Endodermal cell (in vitro differentiated cells): Measurements from ENCODE around the gene TAS2R60. TPM values are rescaled to one million over a fixed set of nuclear protein-coding genes. Genes with fewer than 3 reads are reported as not detected.

Experiments
- DNase-seq: peaks from one replicate; pipeline ENCODE4 v3.0.0-alpha.2; 2017
- H3K27ac ChIP-seq: 2 replicates; pipeline ENCODE4 v1.5.1; 2013; ENCODE audit warnings: mild to moderate bottlenecking, low read depth, low read length, moderate library complexity
- H3K27me3 ChIP-seq: 2 replicates; pipeline ENCODE4 v1.6.1; 2013; ENCODE audit warnings: mild to moderate bottlenecking, low read length, moderate library complexity; ENCODE audit not compliant: insufficient read depth, control insufficient read depth, poor library complexity, severe bottlenecking
- H3K36me3 ChIP-seq: 2 replicates; pipeline ENCODE4 v1.7.0; 2013; ENCODE audit warnings: mild to moderate bottlenecking, low read length, moderate library complexity; ENCODE audit not compliant: control insufficient read depth, insufficient read depth
- H3K4me1 ChIP-seq: one replicate; pipeline ENCODE4 v1.7.0; 2013; ENCODE audit warnings: low read length; ENCODE audit not compliant: control insufficient read depth, insufficient read depth
- H3K4me3 ChIP-seq: 2 replicates; pipeline ENCODE4 v1.5.1; 2013; ENCODE audit warnings: mild to moderate bottlenecking, low read length, moderate library complexity
- H3K9ac ChIP-seq: 2 replicates; pipeline ENCODE4 v1.6.1; 2013; ENCODE audit warnings: mild to moderate bottlenecking, low read length, moderate library complexity; ENCODE audit not compliant: poor library complexity, severe bottlenecking; ENCODE audit errors: extremely low read depth
- H3K9me3 ChIP-seq: 2 replicates; pipeline ENCODE4 v1.6.1; 2013; ENCODE audit warnings: mild to moderate bottlenecking, low read length, moderate library complexity; ENCODE audit not compliant: control insufficient read depth
- H3K27ac Mint-ChIP-seq: 2 replicates; pipeline ENCODE4 v1.8.0; 2020; ENCODE audit warnings: mixed read lengths
- H3K27me3 Mint-ChIP-seq: 2 replicates; pipeline ENCODE4 v1.8.0; 2021; ENCODE audit warnings: mild to moderate bottlenecking, mixed read lengths; ENCODE audit not compliant: insufficient read depth
- H3K36me3 Mint-ChIP-seq: 2 replicates; pipeline ENCODE4 v1.8.0; 2020; ENCODE audit warnings: low read depth, mixed read lengths
- H3K4me1 Mint-ChIP-seq: 2 replicates; pipeline ENCODE4 v1.8.0; 2020; ENCODE audit warnings: mixed read lengths
- H3K4me3 Mint-ChIP-seq: 2 replicates; pipeline ENCODE4 v1.8.0; 2020; ENCODE audit warnings: mild to moderate bottlenecking, moderate library complexity, mixed read lengths
- H3K9me3 Mint-ChIP-seq: 2 replicates; pipeline ENCODE4 v1.8.0; 2020; ENCODE audit warnings: mild to moderate bottlenecking, mixed read lengths
- CTCF ChIP-seq: fragments of 200-600 bp; sonication (generic); conservative IDR thresholded peaks from 2 replicates; pipeline ENCODE4 v1.5.0; 2021; ENCODE audit warnings: antibody characterized with exemption, mild to moderate bottlenecking
- WGBS, 2 experiments: methylation state at CpG; one replicate each; pipeline versions ENCODE4 v1.1.5 to v1.1.7; 2013; ENCODE audit warnings: missing lambda C conversion rate in 2 of 2, mixed read lengths in 1 of 2; ENCODE audit not compliant: insufficient coverage in 1 of 2, insufficient read length in 1 of 2; 5-methylcytosine and 5-hydroxymethylcytosine counted together
- total RNA-seq, 2 donors: library from RNA; stranded (reverse); fragmentation: NEBNext Ultra II Directional in 1 of 2; extraction: Animal tissue kit (Norgen Biotek cat#: 25700) in 1 of 2; gene quantifications; 2 replicates in 1 of 2; 3 replicates in 1 of 2; pipeline ENCODE4 v1.2.1, GENCODE V29; 2021

Gene TAS2R60
- total RNA-seq, 2 donors from 2014 or later = 0.37 TPM; not detected in 1

- Mint-ChIP-seq H3K27me3 (no peaks in the 10 kb centered on the region), H3K27ac (no peak overlapping the region), H3K9me3 (peaks cover 23% of the 10 kb centered on the region), H3K4me3 (no peak overlapping the region), H3K4me1 (no peaks in the 10 kb centered on the region), H3K36me3 (peaks cover 2% of the 10 kb centered on the region)
- Histone ChIP-seq H3K4me3 (no peak overlapping the region), H3K36me3 (no peaks in the 10 kb centered on the region), H3K4me1 (no peaks in the 10 kb centered on the region), H3K9me3 (peaks cover 10% of the 10 kb centered on the region), H3K9ac (no peak overlapping the region), H3K27ac (no peak overlapping the region), H3K27me3 (no peaks in the 10 kb centered on the region)
- DNase-seq = no peak
- 91 to 96% methylated on average over 3 of the region's 3 CpGs for WGBS, 2 experiments
- no peak for TF ChIP-seq CTCF
These were observed 18.8 kb downstream of the TAS2R60 start for GRCh38 chr7:143462045-143462444.

- H3K4me1 ChIP-seq = no peaks in the 10 kb centered on the region
- DNase-seq = no peak
- no peak overlapping the region for H3K27ac ChIP-seq
- H3K4me3 ChIP-seq = no peak overlapping the region
- Mint-ChIP-seq H3K27me3 (no peaks in the 10 kb centered on the region), H3K4me3 (no peak overlapping the region), H3K4me1 (no peaks in the 10 kb centered on the region), H3K9me3 (peaks cover 23% of the 10 kb centered on the region), H3K27ac (no peak overlapping the region), H3K36me3 (peaks cover 2% of the 10 kb centered on the region)
- H3K9ac ChIP-seq = no peak overlapping the region
- TF ChIP-seq CTCF = no peak
- H3K9me3 ChIP-seq = peaks cover 10% of the 10 kb centered on the region
- H3K27me3 ChIP-seq = no peaks in the 10 kb centered on the region
- H3K36me3 ChIP-seq = no peaks in the 10 kb centered on the region
These were observed 20.3 kb downstream of the TAS2R60 start for GRCh38 chr7:143463556-143463955.

- no peaks in the 10 kb centered on the region for H3K27me3 ChIP-seq
- Mint-ChIP-seq H3K36me3 (peaks cover 2% of the 10 kb centered on the region), H3K4me3 (no peak overlapping the region), H3K27ac (no peak overlapping the region), H3K4me1 (no peaks in the 10 kb centered on the region), H3K27me3 (no peaks in the 10 kb centered on the region), H3K9me3 (peaks cover 23% of the 10 kb centered on the region)
- no peaks in the 10 kb centered on the region for H3K4me1 ChIP-seq
- H3K9ac ChIP-seq = no peak overlapping the region
- 80 to 89% methylated on average over 1 of the region's 1 CpG for WGBS, 2 experiments
- no peaks in the 10 kb centered on the region for H3K36me3 ChIP-seq
- no peak overlapping the region for H3K27ac ChIP-seq
- DNase-seq = no peak
- H3K4me3 ChIP-seq = no peak overlapping the region
- H3K9me3 ChIP-seq = peaks cover 10% of the 10 kb centered on the region
- TF ChIP-seq CTCF = no peak
These were observed 20.7 kb downstream of the TAS2R60 start for GRCh38 chr7:143463957-143464356.
